Placental epithelial cell (primary cell): Measurements from ENCODE around the gene PRR35. TPM values are rescaled to one million over a fixed set of nuclear protein-coding genes. Genes with fewer than 3 reads are reported as not detected.
A peak's percentile ranks its signal among the peaks of the same experiment; 100 is the strongest.

Experiments
- small RNA-seq: library from RNA; depleted of rRNA; stranded (forward); fragments of <200 nt; gene quantifications from one replicate; pipeline ENCODE3, GENCODE V24; 2012
- total RNA-seq: library from RNA; depleted of rRNA; stranded (reverse); fragments of >200 nt; gene quantifications from 2 replicates; pipeline ENCODE4 v1.2.3, GENCODE V29; 2012

PRR35 gene
- 0.11 and 0.39 TPM in 2 replicates for total RNA-seq

GRCh38 chr16:560204-560700 is at the start of gene PRR35:
Gene PRR35 (plus strand): TSS chr16:560394. CDS start chr16:563295, 2,901 bp downstream.

GRCh38 chr16:527015-527903 is 32.9 kb upstream of the PRR35 start, which contains the start of gene CAPN15:
Gene CAPN15 (plus strand): TSS chr16:527712. CDS start chr16:546839, 19,127 bp downstream.

GRCh38 chr16:566475-567372 is 6.5 kb downstream of the PRR35 start, which contains the start of gene NHLRC4:
Gene NHLRC4 (plus strand): TSS chr16:567005. CDS start chr16:568048, 1,043 bp downstream.

GRCh38 chr16:569445-570254 is 9.5 kb downstream of the PRR35 start, which contains the start of gene PIGQ:
Gene PIGQ (plus strand): TSS chr16:569968. CDS start chr16:574075, 4,107 bp downstream.

GRCh38 chr16:589658-590187 is 29.5 kb downstream of the PRR35 start, which contains the start of gene RAB40C:
Gene RAB40C (plus strand): TSS chr16:590066. CDS start chr16:590292, 226 bp downstream.

Small RNA genes within 50 kb of the gene (small RNA-seq; reads per million reads assigned to genes)
- not detected for gene MIR3176
- gene MIR5587, result 0.35 reads per million, percentile 12 among the genes with 10 or more reads in this experiment
- not detected for gene Z98883.1

Other genes starting within 250 kb of the PRR35 start
- gene AXIN1, start 207.7 kb upstream of the PRR35 start, total RNA-seq, result 20.9 and 28.7 TPM in 2 replicates
- gene MRPL28, start 189.9 kb upstream of the PRR35 start, total RNA-seq, result 45.5 and 89.7 TPM in 2 replicates
- gene PGAP6, start 178.4 kb upstream of the PRR35 start, total RNA-seq, result 38.1 and 67.2 TPM in 2 replicates
- gene NME4, start 163.2 kb upstream of the PRR35 start, total RNA-seq, result 109 and 129 TPM in 2 replicates
- 9.0 and 14.5 TPM in 2 replicates for gene DECR2, start 158.5 kb upstream of the PRR35 start, total RNA-seq
- gene RAB11FIP3, start 134.7 kb upstream of the PRR35 start, total RNA-seq, result 13.4 and 21.2 TPM in 2 replicates
- 25.1 and 42.8 TPM in 2 replicates for gene CAPN15, start 32.7 kb upstream of the PRR35 start, total RNA-seq
- gene NHLRC4, start 6.6 kb downstream of the PRR35 start, total RNA-seq, result 0.33 and 0.39 TPM in 2 replicates
- gene PIGQ, start 9.6 kb downstream of the PRR35 start, total RNA-seq, result 27.2 and 36.5 TPM in 2 replicates
- 13.7 and 19.0 TPM in 2 replicates for gene RAB40C, start 29.7 kb downstream of the PRR35 start, total RNA-seq
- gene WFIKKN1, start 70.6 kb downstream of the PRR35 start, total RNA-seq, result under 0.01 and 0.33 TPM in 2 replicates
- 86.0 and 133 TPM in 2 replicates for gene METTL26, start 75.9 kb downstream of the PRR35 start, total RNA-seq
- gene MCRIP2, start 81.4 kb downstream of the PRR35 start, total RNA-seq, result 10.6 and 15.9 TPM in 2 replicates
- 15.4 and 24.3 TPM in 2 replicates for gene WDR90, start 89.0 kb downstream of the PRR35 start, total RNA-seq
- gene RHOT2, start 107.7 kb downstream of the PRR35 start, total RNA-seq, result 53.0 and 62.8 TPM in 2 replicates
- gene RHBDL1, start 115.3 kb downstream of the PRR35 start, total RNA-seq, result 1.1 and 1.2 TPM in 2 replicates
- gene STUB1, start 120.0 kb downstream of the PRR35 start, total RNA-seq, result 91.0 and 98.5 TPM in 2 replicates
- 53.4 and 76.8 TPM in 2 replicates for gene JMJD8, start 123.9 kb downstream of the PRR35 start, total RNA-seq
- gene WDR24, start 130.0 kb downstream of the PRR35 start, total RNA-seq, result 13.3 and 15.4 TPM in 2 replicates
- gene FBXL16, start 145.4 kb downstream of the PRR35 start, total RNA-seq, result 0.11 TPM in 1 of 2 replicates, not detected in the other
- gene METRN, start 154.7 kb downstream of the PRR35 start, total RNA-seq, result 56.1 and 60.4 TPM in 2 replicates
- 29.1 and 37.8 TPM in 2 replicates for gene ANTKMT, start 160.8 kb downstream of the PRR35 start, total RNA-seq
- 2.3 and 5.5 TPM in 2 replicates for gene CCDC78, start 166.0 kb downstream of the PRR35 start, total RNA-seq
- 17.0 and 21.2 TPM in 2 replicates for gene HAGHL, start 166.7 kb downstream of the PRR35 start, total RNA-seq
- 45.2 and 53.8 TPM in 2 replicates for gene CIAO3, start 180.6 kb downstream of the PRR35 start, total RNA-seq
- 50.2 and 139 TPM in 2 replicates for gene MSLN, start 200.3 kb downstream of the PRR35 start, total RNA-seq
- 29.4 and 40.1 TPM in 2 replicates for gene RPUSD1, start 228.0 kb downstream of the PRR35 start, total RNA-seq
- 22.1 and 27.1 TPM in 2 replicates for gene CHTF18, start 228.2 kb downstream of the PRR35 start, total RNA-seq
- gene GNG13, start 240.3 kb downstream of the PRR35 start, total RNA-seq, result 0.39 TPM in 1 of 2 replicates, not detected in the other